ENCODE measurements around the gene POU5F1. TPM values are rescaled to one million over a fixed set of nuclear protein-coding genes. Genes with fewer than 3 reads are reported as not detected.
A peak's percentile ranks its signal among the peaks of the same experiment; 100 is the strongest.
"Not testable (repeated sequence)": the region's sequence is repeated elsewhere in the genome, so short reads cannot be mapped to it uniquely, and the experiment has no call there.

POU5F1 gene
- polyA plus RNA-seq, 1 donor (not counting 4 experiments of a cell fraction or from before 2014, with no cell fraction given): 1.6 TPM

GRCh38 chr6:31187780-31188194, 17.3 kb upstream of the POU5F1 start:
- no peak overlapping the region for H3K4me2 ChIP-seq (ENCODE audit: control insufficient read depth, extremely low read depth, insufficient read depth, low read depth, low read length)

GRCh38 chr6:31186052-31186734, 15.7 kb upstream of the POU5F1 start:
- no peaks in the 10 kb centered on the region for H3K27me3 ChIP-seq (ENCODE audit: control insufficient read depth, extremely low read depth, insufficient read depth, low read length)
- no peaks in the 10 kb centered on the region for H4K20me1 ChIP-seq (ENCODE audit: control insufficient read depth, extremely low read depth, insufficient read depth, low read length)
- H3K4me3 ChIP-seq (ENCODE audit: control insufficient read depth in 2 of 3, extremely low read depth in 1 of 3, insufficient read depth in 2 of 3, low read depth in 1 of 3, low read length in 3 of 3): peak overlapping the region; percentile 32 to 71 (median 57)
- no peaks in the 10 kb centered on the region for H3K9me1 ChIP-seq (ENCODE audit: control insufficient read depth, extremely low read depth, insufficient read depth, low read length)
- dilution Hi-C loops (cut with MboI; ENCODE audit: extremely low pct_ligation_motif_present, low sequenced_read_pairs): no loop called here
- TF ChIP-seq EZH2 (IDR thresholded peaks at IDR 0.05; ENCODE audit: low read length): no peak
- TF ChIP-seq, protein P1, sequence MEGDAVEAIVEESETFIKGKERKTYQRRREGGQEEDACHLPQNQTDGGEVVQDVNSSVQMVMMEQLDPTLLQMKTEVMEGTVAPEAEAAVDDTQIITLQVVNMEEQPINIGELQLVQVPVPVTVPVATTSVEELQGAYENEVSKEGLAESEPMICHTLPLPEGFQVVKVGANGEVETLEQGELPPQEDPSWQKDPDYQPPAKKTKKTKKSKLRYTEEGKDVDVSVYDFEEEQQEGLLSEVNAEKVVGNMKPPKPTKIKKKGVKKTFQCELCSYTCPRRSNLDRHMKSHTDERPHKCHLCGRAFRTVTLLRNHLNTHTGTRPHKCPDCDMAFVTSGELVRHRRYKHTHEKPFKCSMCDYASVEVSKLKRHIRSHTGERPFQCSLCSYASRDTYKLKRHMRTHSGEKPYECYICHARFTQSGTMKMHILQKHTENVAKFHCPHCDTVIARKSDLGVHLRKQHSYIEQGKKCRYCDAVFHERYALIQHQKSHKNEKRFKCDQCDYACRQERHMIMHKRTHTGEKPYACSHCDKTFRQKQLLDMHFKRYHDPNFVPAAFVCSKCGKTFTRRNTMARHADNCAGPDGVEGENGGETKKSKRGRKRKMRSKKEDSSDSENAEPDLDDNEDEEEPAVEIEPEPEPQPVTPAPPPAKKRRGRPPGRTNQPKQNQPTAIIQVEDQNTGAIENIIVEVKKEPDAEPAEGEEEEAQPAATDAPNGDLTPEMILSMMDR (optimal IDR thresholded peaks at IDR 0.05 in 1 of 3, IDR thresholded peaks at IDR 0.05 in 1 of 3, conservative IDR thresholded peaks at IDR 0.05 in 1 of 3; ENCODE audit: extremely low read depth in 1 of 3, insufficient read depth in 2 of 3, low read length in 3 of 3): no peak
- peaks cover 6% of the 10 kb centered on the region for H3K79me2 ChIP-seq (ENCODE audit: control insufficient read depth, insufficient read depth, low read length)
- H3K9ac ChIP-seq (ENCODE audit: control insufficient read depth, extremely low read depth, insufficient read depth, low read length): peak overlapping the region; percentile 82
- peak overlapping the region; percentile 91 for H3K27ac ChIP-seq (ENCODE audit: control insufficient read depth, insufficient read depth, low read length)
- peak overlapping the region; percentile 85 for H3K4me2 ChIP-seq (ENCODE audit: control insufficient read depth, extremely low read depth, insufficient read depth, low read depth, low read length)
- no peaks in the 10 kb centered on the region for H3K9me3 ChIP-seq (ENCODE audit: control insufficient read depth, low read depth, low read length)
- peaks cover 8% of the 10 kb centered on the region for H3K4me1 ChIP-seq (ENCODE audit: control insufficient read depth, extremely low read depth, insufficient read depth, low read length)
- DNase-seq (ENCODE audit: low read depth, low spot score) (no peak), FAIRE-seq (no peak)
- H2AFZ ChIP-seq (ENCODE audit: control insufficient read depth, low read length): peak overlapping the region; percentile 98
- H3K36me3 ChIP-seq (ENCODE audit: control insufficient read depth in 2 of 2, extremely low read depth in 1 of 2, insufficient read depth in 2 of 2, low read length in 2 of 2): no peaks in the 10 kb centered on the region

More at GRCh38 chr6:31187780-31188194, 17.3 kb upstream of the POU5F1 start:
- dilution Hi-C loops (cut with MboI; ENCODE audit: extremely low pct_ligation_motif_present, low sequenced_read_pairs): no loop called here
- FAIRE-seq (no peak), DNase-seq (ENCODE audit: low read depth, low spot score) (no peak)
- Histone ChIP-seq H3K27me3 (ENCODE audit: control insufficient read depth, extremely low read depth, insufficient read depth, low read length) (no peaks in the 10 kb centered on the region), H3K9ac (ENCODE audit: control insufficient read depth, extremely low read depth, insufficient read depth, low read length) (no peak overlapping the region), H3K27ac (ENCODE audit: control insufficient read depth, insufficient read depth, low read length) (no peak overlapping the region), H4K20me1 (ENCODE audit: control insufficient read depth, extremely low read depth, insufficient read depth, low read length) (no peaks in the 10 kb centered on the region), H3K79me2 (ENCODE audit: control insufficient read depth, insufficient read depth, low read length) (peaks cover 6% of the 10 kb centered on the region), H3K4me3 (ENCODE audit: control insufficient read depth in 2 of 3, extremely low read depth in 1 of 3, insufficient read depth in 2 of 3, low read depth in 1 of 3, low read length in 3 of 3) (no peak overlapping the region), H3K9me3 (ENCODE audit: control insufficient read depth, low read depth, low read length) (no peaks in the 10 kb centered on the region), H3K36me3 (ENCODE audit: control insufficient read depth in 2 of 2, extremely low read depth in 1 of 2, insufficient read depth in 2 of 2, low read length in 2 of 2) (no peaks in the 10 kb centered on the region), H3K9me1 (ENCODE audit: control insufficient read depth, extremely low read depth, insufficient read depth, low read length) (no peaks in the 10 kb centered on the region), H2AFZ (ENCODE audit: control insufficient read depth, low read length) (no peak overlapping the region), H3K4me1 (ENCODE audit: control insufficient read depth, extremely low read depth, insufficient read depth, low read length) (peaks cover 8% of the 10 kb centered on the region)
- TF ChIP-seq, protein P1 (optimal IDR thresholded peaks at IDR 0.05 in 1 of 3, IDR thresholded peaks at IDR 0.05 in 1 of 3, conservative IDR thresholded peaks at IDR 0.05 in 1 of 3; ENCODE audit: extremely low read depth in 1 of 3, insufficient read depth in 2 of 3, low read length in 3 of 3): no peak
- TF ChIP-seq EZH2 (IDR thresholded peaks at IDR 0.05; ENCODE audit: low read length): no peak

GRCh38 chr6:31185695-31186051, 15.2 kb upstream of the POU5F1 start:
- dilution Hi-C loops (cut with MboI; ENCODE audit: extremely low pct_ligation_motif_present, low sequenced_read_pairs); H3K4me1 ChIP-seq (ENCODE audit: control insufficient read depth, extremely low read depth, insufficient read depth, low read length); H3K79me2 ChIP-seq (ENCODE audit: control insufficient read depth, insufficient read depth, low read length); H3K9me1 ChIP-seq (ENCODE audit: control insufficient read depth, extremely low read depth, insufficient read depth, low read length); DNase-seq (ENCODE audit: low read depth, low spot score); FAIRE-seq; H4K20me1 ChIP-seq (ENCODE audit: control insufficient read depth, extremely low read depth, insufficient read depth, low read length); H3K36me3 ChIP-seq (ENCODE audit: control insufficient read depth in 2 of 2, extremely low read depth in 1 of 2, insufficient read depth in 2 of 2, low read length in 2 of 2); H3K9me3 ChIP-seq (ENCODE audit: control insufficient read depth, low read depth, low read length); H3K27me3 ChIP-seq (ENCODE audit: control insufficient read depth, extremely low read depth, insufficient read depth, low read length): not testable (repeated sequence)
- peak overlapping the region; percentile 98 for H2AFZ ChIP-seq (ENCODE audit: control insufficient read depth, low read length)
- peak overlapping the region; percentile 85 for H3K4me2 ChIP-seq (ENCODE audit: control insufficient read depth, extremely low read depth, insufficient read depth, low read depth, low read length)
- peak overlapping the region; percentile 32 to 71 (median 57) for H3K4me3 ChIP-seq (ENCODE audit: control insufficient read depth in 2 of 3, extremely low read depth in 1 of 3, insufficient read depth in 2 of 3, low read depth in 1 of 3, low read length in 3 of 3)
- peak overlapping the region; percentile 82 for H3K9ac ChIP-seq (ENCODE audit: control insufficient read depth, extremely low read depth, insufficient read depth, low read length)
- H3K27ac ChIP-seq (ENCODE audit: control insufficient read depth, insufficient read depth, low read length): peak overlapping the region; percentile 91

- H3K9me3 ChIP-seq (ENCODE audit: control insufficient read depth, low read depth, low read length); H3K4me2 ChIP-seq (ENCODE audit: control insufficient read depth, extremely low read depth, insufficient read depth, low read depth, low read length); DNase-seq (ENCODE audit: low read depth, low spot score); H3K27ac ChIP-seq (ENCODE audit: control insufficient read depth, insufficient read depth, low read length); dilution Hi-C loops (cut with MboI; ENCODE audit: extremely low pct_ligation_motif_present, low sequenced_read_pairs); H3K4me3 ChIP-seq (ENCODE audit: control insufficient read depth in 2 of 3, extremely low read depth in 1 of 3, insufficient read depth in 2 of 3, low read depth in 1 of 3, low read length in 3 of 3); H2AFZ ChIP-seq (ENCODE audit: control insufficient read depth, low read length); H3K36me3 ChIP-seq (ENCODE audit: control insufficient read depth in 2 of 2, extremely low read depth in 1 of 2, insufficient read depth in 2 of 2, low read length in 2 of 2); FAIRE-seq; H3K9me1 ChIP-seq (ENCODE audit: control insufficient read depth, extremely low read depth, insufficient read depth, low read length); H3K27me3 ChIP-seq (ENCODE audit: control insufficient read depth, extremely low read depth, insufficient read depth, low read length); H4K20me1 ChIP-seq (ENCODE audit: control insufficient read depth, extremely low read depth, insufficient read depth, low read length); H3K79me2 ChIP-seq (ENCODE audit: control insufficient read depth, insufficient read depth, low read length); H3K9ac ChIP-seq (ENCODE audit: control insufficient read depth, extremely low read depth, insufficient read depth, low read length): not testable (repeated sequence)
- peaks cover 12% of the 10 kb centered on the region for H3K4me1 ChIP-seq (ENCODE audit: control insufficient read depth, extremely low read depth, insufficient read depth, low read length)
These were observed 13.4 kb upstream of the POU5F1 start for GRCh38 chr6:31183859-31184258.
